Left kidney (tissue), 2 donors: ENCODE measurements around the gene MAEA. TPM values are rescaled to one million over a fixed set of nuclear protein-coding genes. Genes with fewer than 3 reads are reported as not detected.

Source experiments
- DNase-seq: peaks from one replicate; pipeline ENCODE4 v3.0.0-alpha.2; 2013
- polyA plus RNA-seq: library from polyadenylated mRNA; unstranded; fragments of 120-200 nt; gene quantifications from one replicate; pipeline ENCODE4 v1.2.1, GENCODE V29; 2013; ENCODE audit not compliant: insufficient read length

Gene MAEA
- polyA plus RNA-seq, 1 donor: 62.7 TPM

- no peak for DNase-seq
Observed at GRCh38 chr4:1299301-1299860, 9.7 kb downstream of the MAEA start.

- no peak for DNase-seq
Observed at GRCh38 chr4:1300466-1301455, 11.1 kb downstream of the MAEA start.

GRCh38 chr4:1302159-1302558 is 12.5 kb downstream of the MAEA start:
- no peak for DNase-seq

- no peak for DNase-seq
Observed at GRCh38 chr4:1305261-1305711, 15.6 kb downstream of the MAEA start.

- no peak for DNase-seq
Observed at GRCh38 chr4:1305781-1306455, 16.2 kb downstream of the MAEA start.

GRCh38 chr4:1307951-1308735 is 18.5 kb downstream of the MAEA start:
- no peak for DNase-seq

- DNase-seq: peak; percentile 93
Observed at GRCh38 chr4:1309261-1310010, 19.7 kb downstream of the MAEA start.

- no peak for DNase-seq
Observed at GRCh38 chr4:1310031-1310795, 20.5 kb downstream of the MAEA start.

GRCh38 chr4:1310796-1311631 is 21.3 kb downstream of the MAEA start:
- no peak for DNase-seq

- DNase-seq: no peak
Observed at GRCh38 chr4:1312821-1313640, 23.3 kb downstream of the MAEA start.

- DNase-seq: no peak
Observed at GRCh38 chr4:1315306-1315705, 25.6 kb downstream of the MAEA start.

GRCh38 chr4:1315836-1316536 is 26.3 kb downstream of the MAEA start:
- no peak for DNase-seq

GRCh38 chr4:1316537-1317168 is 27.0 kb downstream of the MAEA start:
- DNase-seq: no peak

GRCh38 chr4:1317177-1318045 is 27.7 kb downstream of the MAEA start:
- no peak for DNase-seq

GRCh38 chr4:1318046-1318375 is 28.3 kb downstream of the MAEA start:
- DNase-seq: no peak

GRCh38 chr4:1318488-1319213 is 29.0 kb downstream of the MAEA start:
- no peak for DNase-seq
